Activated naive CD8-positive, alpha-beta T cell treated with anti-CD3 and anti-CD28 coated beads, Interleukin-2, amount 50 U/mL, for 16 hours (primary cell): ENCODE data around the gene NXPH4.

Experiments
- DNase-seq: peaks from one replicate; pipeline ENCODE4 v3.0.0-alpha.2; 2020; ENCODE audit warnings: low read depth, low spot score

NXPH4 gene

GRCh38 chr12:57273516-57273915, 56.9 kb downstream of the NXPH4 start:
- no peak for DNase-seq
